A673 (cell line): ENCODE measurements around the gene CDK19. TPM values are rescaled to one million over a fixed set of nuclear protein-coding genes. Genes with fewer than 3 reads are reported as not detected.

Experiments
- BruUV-seq: library from RNA; stranded (reverse); fragments of 400-500 nt; replicated peaks from 2 replicates; lab custom pipeline; 2021; lab: Mats Ljungman, UMichigan
- CTCF ChIA-PET: fragments of 300-600 bp; sonication (Branson Sonifier 250); formaldehyde crosslinking; loops from one replicate; lab custom pipeline; 2022; ENCODE audit warnings: antibody characterized with exemption; lab: Charles Lee
- POLR2A ChIA-PET: fragments of 300-600 bp; sonication (Branson Sonifier 250); formaldehyde crosslinking; loops from one replicate; lab custom pipeline; 2022; ENCODE audit warnings: antibody characterized with exemption; ENCODE audit not compliant: low non-redundant PET; lab: Charles Lee
- DNase-seq: peaks from one replicate; pipeline ENCODE4 v3.0.0-alpha.2; 2015; ENCODE audit warnings: low spot score
- H3K27ac ChIP-seq: fragments of 200-600 bp; sonication (generic); 2 replicates; pipeline ENCODE4 v1.5.1; 2016; ENCODE audit warnings: mixed run types, low read depth, mild to moderate bottlenecking, mixed read lengths, antibody characterized with exemption, low read length; ENCODE audit not compliant: poor library complexity, severe bottlenecking
- H3K27me3 ChIP-seq: fragments of 200-600 bp; sonication (generic); replicated peaks from 2 replicates; pipeline ENCODE4 v1.6.1; 2017; ENCODE audit warnings: mixed run types, low read depth, mild to moderate bottlenecking, mixed read lengths, antibody characterized with exemption, low read length; ENCODE audit not compliant: insufficient read depth, poor library complexity
- H3K36me3 ChIP-seq: fragments of 200-600 bp; sonication (generic); 2 replicates; pipeline ENCODE4 v1.6.1; 2016; ENCODE audit warnings: mixed run types, mild to moderate bottlenecking, mixed read lengths, antibody characterized with exemption, low read length; ENCODE audit not compliant: insufficient read depth, poor library complexity, severe bottlenecking
- H3K4me1 ChIP-seq: fragments of 200-600 bp; sonication (generic); 2 replicates; pipeline ENCODE4 v1.6.1; 2017; ENCODE audit warnings: mixed run types, mild to moderate bottlenecking, mixed read lengths, antibody characterized with exemption, low read length; ENCODE audit not compliant: insufficient read depth, poor library complexity, severe bottlenecking
- H3K4me3 ChIP-seq: fragments of 200-600 bp; sonication (generic); 2 replicates; pipeline ENCODE4 v1.5.1; 2016; ENCODE audit warnings: low read depth, mixed run types, mild to moderate bottlenecking, mixed read lengths, low read length; ENCODE audit not compliant: poor library complexity, severe bottlenecking
- H3K9me3 ChIP-seq: fragments of 200-600 bp; sonication (generic); 2 replicates; pipeline ENCODE4 v1.6.1; 2016; ENCODE audit warnings: mixed run types, low read depth, mild to moderate bottlenecking, mixed read lengths, antibody characterized with exemption, low read length; ENCODE audit not compliant: poor library complexity, severe bottlenecking
- CTCF ChIP-seq: fragments of 300-800, 200-600 bp; sonication (generic); conservative IDR thresholded peaks from 2 replicates; pipeline ENCODE4 v1.5.1; 2017; ENCODE audit warnings: low read depth, mild to moderate bottlenecking, antibody characterized with exemption, low read length, moderate library complexity, mixed read lengths
- EZH2 ChIP-seq: fragments of 200-600 bp; sonication (generic); IDR thresholded peaks from 2 replicates; pipeline ENCODE4 v1.6.1; 2017; ENCODE audit warnings: borderline replicate concordance, low read depth, mild to moderate bottlenecking, mixed read lengths, antibody characterized with exemption, low read length; ENCODE audit not compliant: poor library complexity, severe bottlenecking
- intact Hi-C: fragments of 100-400 bp; cut with micrococcal nuclease; formaldehyde crosslinking; loops from one replicate; pipeline ENCODE4 v1.10.0; 2022; ENCODE audit not compliant: unreplicated experiment
- total RNA-seq: library from RNA; stranded (reverse); gene quantifications from 2 replicates; pipeline ENCODE4 v1.2.3, GENCODE V29; 2021

CDK19 gene
- total RNA-seq, 1 experiment from 2014 or later = 23.7 TPM

- Histone ChIP-seq H3K4me3 (no peak overlapping the region), H3K36me3 (no peaks in the 10 kb centered on the region), H3K27ac (no peak overlapping the region), H3K27me3 (no peaks in the 10 kb centered on the region), H3K4me1 (no peaks in the 10 kb centered on the region), H3K9me3 (no peaks in the 10 kb centered on the region)
- TF ChIP-seq EZH2 = no peak
- no peak for TF ChIP-seq CTCF
- CTCF ChIA-PET = no interaction called here
- no TSS peak for BruUV-seq
- no peak for DNase-seq
- POLR2A ChIA-PET = no interaction called here
- intact Hi-C loops = no loop called here
These were observed 192.2 kb downstream of the CDK19 start for GRCh38 chr6:110622912-110623578.

GRCh38 chr6:110621061-110621460 lies 194.2 kb downstream of the CDK19 start:
- Histone ChIP-seq H3K27ac (no peak overlapping the region), H3K4me3 (no peak overlapping the region), H3K9me3 (no peaks in the 10 kb centered on the region), H3K36me3 (no peaks in the 10 kb centered on the region), H3K4me1 (no peaks in the 10 kb centered on the region), H3K27me3 (no peaks in the 10 kb centered on the region)
- ChIA-PET POLR2A (no interaction called here), CTCF (no interaction called here)
- TF ChIP-seq EZH2 = no peak
- TF ChIP-seq CTCF = no peak
- no peak for DNase-seq
- no TSS peak for BruUV-seq
- intact Hi-C loops = no loop called here

GRCh38 chr6:110620065-110620464 lies 195.2 kb downstream of the CDK19 start:
- POLR2A ChIA-PET = no interaction called here
- TF ChIP-seq CTCF (no peak), EZH2 (no peak)
- no peaks in the 10 kb centered on the region for H3K9me3 ChIP-seq

More at GRCh38 chr6:110620065-110620464, 195.2 kb downstream of the CDK19 start:
- Histone ChIP-seq H3K27ac (no peak overlapping the region), H3K4me1 (no peaks in the 10 kb centered on the region), H3K4me3 (no peak overlapping the region), H3K27me3 (no peaks in the 10 kb centered on the region), H3K36me3 (no peaks in the 10 kb centered on the region)
- intact Hi-C loops = no loop called here
- CTCF ChIA-PET = no interaction called here
- BruUV-seq = no TSS peak
- DNase-seq = no peak
